Stimulated activated CD8-positive, alpha-beta memory T cell treated with anti-CD3 and anti-CD28 coated beads, Interleukin-4, amount 100 ng/mL, for 4 hours (primary cell): Measurements from ENCODE around the gene ZIC4.

ENCODE experiments used
- DNase-seq, 2 donors: peaks; one replicate each; pipeline ENCODE4 v3.0.0-alpha.2; 2020; ENCODE audit warnings: low read depth in 2 of 2, low spot score in 1 of 2

Gene ZIC4

GRCh38 chr3:147406028-147406931 is at the start of gene ZIC4:
TSS of gene ZIC4 (minus strand) at chr3:147406543. CDS start at chr3:147402797, 3,746 bp downstream.
- no peak for DNase-seq

- DNase-seq, result no peak
Measured at GRCh38 chr3:147449669-147450068, 43.3 kb upstream of the ZIC4 start.

- DNase-seq, result no peak
Measured at GRCh38 chr3:147447224-147447623, 40.9 kb upstream of the ZIC4 start.

- no peak for DNase-seq
Measured at GRCh38 chr3:147431751-147432150, 25.4 kb upstream of the ZIC4 start.

GRCh38 chr3:147428754-147429153 is 22.4 kb upstream of the ZIC4 start:
- DNase-seq, result no peak

- DNase-seq, result no peak
Measured at GRCh38 chr3:147428326-147428725, 22.0 kb upstream of the ZIC4 start.

- DNase-seq, result no peak
Measured at GRCh38 chr3:147427746-147428145, 21.4 kb upstream of the ZIC4 start.

- no peak for DNase-seq
Measured at GRCh38 chr3:147426931-147427330, 20.6 kb upstream of the ZIC4 start.

- DNase-seq, result no peak
Measured at GRCh38 chr3:147425388-147425850, 19.1 kb upstream of the ZIC4 start.

- DNase-seq, result no peak
Measured at GRCh38 chr3:147424581-147425387, 18.4 kb upstream of the ZIC4 start.

- DNase-seq, result no peak
Measured at GRCh38 chr3:147423798-147424580, 17.6 kb upstream of the ZIC4 start.

GRCh38 chr3:147423537-147423797 is 17.1 kb upstream of the ZIC4 start:
- DNase-seq, result no peak

GRCh38 chr3:147422601-147423536 is 16.5 kb upstream of the ZIC4 start:
- no peak for DNase-seq

GRCh38 chr3:147422196-147422595 is 15.9 kb upstream of the ZIC4 start:
- no peak for DNase-seq

- no peak for DNase-seq
Measured at GRCh38 chr3:147421184-147421912, 15.0 kb upstream of the ZIC4 start.

GRCh38 chr3:147420353-147421183 is 14.2 kb upstream of the ZIC4 start:
- no peak for DNase-seq

GRCh38 chr3:147419781-147420224 is 13.5 kb upstream of the ZIC4 start:
- DNase-seq, result no peak

- DNase-seq, result no peak
Measured at GRCh38 chr3:147418808-147419701, 12.7 kb upstream of the ZIC4 start.
